ENCODE results near the gene BPIFB3. TPM values are rescaled to one million over a fixed set of nuclear protein-coding genes. Genes with fewer than 3 reads are reported as not detected.

The BPIFB3 gene
- total RNA-seq, 2 donors from 2014 or later: not detected

DNA sequence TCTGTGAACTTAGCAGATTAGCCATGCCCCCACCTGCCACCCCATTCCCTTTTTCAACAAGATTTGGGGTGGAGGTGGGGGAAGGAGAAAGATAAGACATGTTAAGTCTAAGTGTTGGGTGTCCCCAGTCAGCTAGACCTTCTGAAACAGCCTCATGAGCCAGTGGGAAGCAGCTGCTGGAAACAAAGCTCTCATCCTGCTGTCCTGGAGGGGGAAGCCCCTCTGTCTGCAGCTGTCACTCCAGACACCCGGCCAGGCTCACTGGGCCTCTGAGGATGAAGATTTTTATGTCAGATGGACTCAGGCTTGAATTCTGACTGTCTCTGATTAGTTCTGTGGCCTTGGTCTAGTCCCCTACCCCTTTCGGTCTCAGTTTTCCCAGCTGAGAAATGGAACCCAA is 1.1 kb downstream of the BPIFB3 start:
- H3K4me3 Mint-ChIP-seq: no peak overlapping the region
- ATAC-seq: no peak

DNA sequence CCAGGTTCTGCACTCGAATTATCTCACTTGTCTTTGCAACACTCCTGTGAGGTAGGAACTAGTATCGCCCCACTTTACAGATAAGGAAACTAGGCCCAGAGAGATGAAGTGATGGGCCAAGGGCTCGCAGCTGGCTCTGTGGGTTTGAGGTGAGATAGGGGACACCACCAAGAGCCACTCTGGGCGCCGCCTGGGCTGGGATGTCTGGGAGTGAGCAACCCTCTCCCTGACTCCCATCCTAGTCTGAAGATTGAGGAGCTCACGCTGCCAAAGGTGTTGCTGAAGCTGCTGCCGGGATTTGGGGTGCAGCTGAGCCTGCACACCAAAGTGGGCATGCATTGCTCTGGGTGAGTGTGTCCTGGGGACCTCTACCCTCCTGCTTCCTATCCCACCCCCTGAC is 5.4 kb downstream of the BPIFB3 start:
- no peak for DNase-seq (ENCODE audit: low spot score)
- no peak overlapping the region for H3K27ac Mint-ChIP-seq
- H3K9me3 Mint-ChIP-seq: no peaks in the 10 kb centered on the region
- H3K36me3 Mint-ChIP-seq: no peaks in the 10 kb centered on the region
- H3K27me3 Mint-ChIP-seq: no peaks in the 10 kb centered on the region
- H3K4me3 Mint-ChIP-seq: no peak overlapping the region
- H3K4me1 Mint-ChIP-seq (ENCODE audit: low read depth in 2 of 2): peaks cover 0 to 3% of the 10 kb centered on the region in 2 donors
- no peak for ATAC-seq

More for the DNA sequence above, 1.1 kb downstream of the BPIFB3 start:
- DNase-seq (ENCODE audit: low spot score): no peak
- Mint-ChIP-seq H3K36me3 (no peaks in the 10 kb centered on the region), H3K4me1 (ENCODE audit: low read depth in 2 of 2) (peaks cover 0 to 7% of the 10 kb centered on the region in 2 donors), H3K9me3 (no peaks in the 10 kb centered on the region), H3K27me3 (no peaks in the 10 kb centered on the region), H3K27ac (no peak overlapping the region)

DNA sequence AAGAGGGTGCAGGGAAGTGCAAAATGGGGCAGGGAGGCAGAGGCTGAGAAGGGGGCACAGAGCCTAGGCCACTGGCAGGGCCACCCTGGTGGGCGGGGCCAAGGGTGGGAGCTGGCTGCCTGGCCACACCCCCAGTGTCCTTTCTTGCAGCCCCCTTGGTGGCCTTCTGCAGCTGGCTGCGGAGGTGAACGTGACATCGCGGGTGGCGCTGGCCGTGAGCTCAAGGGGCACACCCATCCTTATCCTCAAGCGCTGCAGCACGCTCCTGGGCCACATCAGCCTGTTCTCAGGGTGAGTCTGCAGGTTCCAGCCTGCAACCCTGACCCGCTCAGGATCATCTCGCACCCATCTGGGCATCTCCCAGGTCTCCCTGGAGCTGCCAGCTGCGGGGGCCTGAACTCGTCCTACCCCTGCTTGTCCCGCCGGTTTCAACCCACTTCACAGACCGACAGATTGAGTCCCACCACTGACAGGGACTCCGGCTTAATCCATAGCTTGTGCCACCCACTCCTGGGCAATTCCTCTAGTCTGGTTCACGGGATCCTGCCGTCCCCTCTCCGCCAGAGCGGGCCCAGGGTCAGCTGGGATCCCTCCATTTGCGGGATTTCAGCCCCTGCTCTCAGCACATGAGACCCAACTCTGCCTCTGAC is 6.2 kb downstream of the BPIFB3 start:
- no peak overlapping the region for H3K4me3 Mint-ChIP-seq
- no peaks in the 10 kb centered on the region for H3K9me3 Mint-ChIP-seq
- no peaks in the 10 kb centered on the region for H3K4me1 Mint-ChIP-seq (ENCODE audit: low read depth in 2 of 2)
- no peak overlapping the region for H3K27ac Mint-ChIP-seq
- no peaks in the 10 kb centered on the region for H3K36me3 Mint-ChIP-seq
- DNase-seq (ENCODE audit: low spot score): no peak
- no peak for ATAC-seq
- no peaks in the 10 kb centered on the region for H3K27me3 Mint-ChIP-seq

GRCh38 chr20:33061658-33062028 is 7.9 kb downstream of the BPIFB3 start:
- Mint-ChIP-seq H3K36me3 (no peaks in the 10 kb centered on the region), H3K27me3 (no peaks in the 10 kb centered on the region), H3K4me3 (no peak overlapping the region), H3K27ac (no peak overlapping the region), H3K9me3 (no peaks in the 10 kb centered on the region), H3K4me1 (ENCODE audit: low read depth in 2 of 2) (no peaks in the 10 kb centered on the region)
- DNase-seq (ENCODE audit: low spot score) (no peak), ATAC-seq (peak in 1 of 2 donors; percentile 10)

DNA sequence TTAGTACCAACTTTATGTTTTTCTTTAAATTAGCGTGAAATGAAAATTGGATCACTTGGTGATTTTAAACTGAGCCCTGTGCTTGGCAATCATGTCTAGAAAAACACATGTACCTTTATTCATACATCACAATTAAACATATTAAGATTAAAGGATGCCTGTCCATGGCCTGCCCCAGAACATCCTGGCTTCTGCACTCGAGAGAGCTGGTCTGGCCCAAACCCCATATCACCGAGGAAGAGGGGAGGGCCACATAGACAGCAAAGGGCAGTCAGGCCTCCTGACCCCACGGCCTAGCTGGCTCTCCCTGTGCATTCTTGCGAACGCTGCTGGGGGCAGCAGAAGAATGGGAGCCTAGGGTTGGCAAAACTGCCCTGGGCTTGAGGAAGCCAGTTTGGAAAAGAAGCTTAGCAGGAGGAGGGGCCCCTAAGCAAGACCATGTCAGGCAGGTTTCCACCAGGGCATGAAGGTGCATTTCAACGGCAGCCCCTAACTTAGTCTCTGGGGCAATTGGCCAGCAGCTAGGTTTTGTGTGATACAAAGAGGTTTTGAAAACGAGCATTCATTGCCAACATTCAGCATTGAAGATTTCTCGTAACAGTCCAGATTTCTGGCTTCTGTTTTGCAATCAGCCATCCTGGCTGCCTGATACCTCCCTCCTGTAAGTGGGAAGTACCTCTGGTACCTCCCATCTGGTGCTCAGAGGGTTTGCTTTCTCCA is 8.6 kb downstream of the BPIFB3 start:
- DNase-seq (ENCODE audit: low spot score) (no peak), ATAC-seq (no peak)
- H3K4me1 Mint-ChIP-seq (ENCODE audit: low read depth in 2 of 2): no peaks in the 10 kb centered on the region

DNA sequence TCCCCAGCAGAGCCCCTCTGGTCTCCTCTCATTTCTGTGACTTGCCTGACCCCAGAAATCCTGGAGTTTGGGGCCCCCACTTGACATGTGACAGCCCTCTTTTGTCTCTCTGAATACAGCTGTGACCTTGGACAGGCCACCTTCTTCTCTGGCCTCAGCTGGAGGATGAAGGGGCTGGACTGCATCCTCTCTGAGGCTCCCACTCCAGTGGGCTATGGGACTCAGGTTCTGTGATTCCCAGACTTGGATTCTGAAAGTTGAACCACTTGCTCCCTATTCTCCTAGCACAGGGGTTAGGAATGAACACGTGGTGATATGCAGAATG is 9.1 kb downstream of the BPIFB3 start:
- H3K27ac Mint-ChIP-seq: no peak overlapping the region
- H3K4me3 Mint-ChIP-seq: no peak overlapping the region
- DNase-seq (ENCODE audit: low spot score) (no peak), ATAC-seq (no peak)
- H3K27me3 Mint-ChIP-seq: no peaks in the 10 kb centered on the region
- no peaks in the 10 kb centered on the region for H3K36me3 Mint-ChIP-seq
- H3K4me1 Mint-ChIP-seq (ENCODE audit: low read depth in 2 of 2): no peaks in the 10 kb centered on the region
- H3K9me3 Mint-ChIP-seq: no peaks in the 10 kb centered on the region

More for the DNA sequence above, 8.6 kb downstream of the BPIFB3 start:
- Mint-ChIP-seq H3K9me3 (no peaks in the 10 kb centered on the region), H3K36me3 (no peaks in the 10 kb centered on the region), H3K27ac (no peak overlapping the region), H3K27me3 (no peaks in the 10 kb centered on the region), H3K4me3 (no peak overlapping the region)

- H3K9me3 Mint-ChIP-seq: no peaks in the 10 kb centered on the region
Measured at GRCh38 chr20:33063271-33063670, 9.6 kb downstream of the BPIFB3 start.

GRCh38 chr20:33064572-33065287 is 11.0 kb downstream of the BPIFB3 start:
- no peaks in the 10 kb centered on the region for H3K9me3 Mint-ChIP-seq
- H3K27ac Mint-ChIP-seq: no peak overlapping the region
- H3K27me3 Mint-ChIP-seq: no peaks in the 10 kb centered on the region
- no peak overlapping the region for H3K4me3 Mint-ChIP-seq
- H3K36me3 Mint-ChIP-seq: no peaks in the 10 kb centered on the region
- no peak for ATAC-seq
- no peak for DNase-seq (ENCODE audit: low spot score)
- no peaks in the 10 kb centered on the region for H3K4me1 Mint-ChIP-seq (ENCODE audit: low read depth in 2 of 2)

More at GRCh38 chr20:33063271-33063670, 9.6 kb downstream of the BPIFB3 start:
- Mint-ChIP-seq H3K27me3 (no peaks in the 10 kb centered on the region), H3K36me3 (no peaks in the 10 kb centered on the region), H3K4me1 (ENCODE audit: low read depth in 2 of 2) (no peaks in the 10 kb centered on the region), H3K4me3 (no peak overlapping the region), H3K27ac (no peak overlapping the region)
- DNase-seq (ENCODE audit: low spot score): no peak
- no peak for ATAC-seq

- no peaks in the 10 kb centered on the region for H3K9me3 Mint-ChIP-seq
- H3K4me1 Mint-ChIP-seq (ENCODE audit: low read depth in 2 of 2): no peaks in the 10 kb centered on the region
- peaks cover 0 to under 1% of the 10 kb centered on the region in 2 donors for H3K27me3 Mint-ChIP-seq
- no peak for ATAC-seq
- no peak overlapping the region for H3K27ac Mint-ChIP-seq
- no peak for DNase-seq (ENCODE audit: low spot score)
- no peak overlapping the region for H3K4me3 Mint-ChIP-seq
- no peaks in the 10 kb centered on the region for H3K36me3 Mint-ChIP-seq
Measured at GRCh38 chr20:33065785-33066184, 12.1 kb downstream of the BPIFB3 start.

DNA sequence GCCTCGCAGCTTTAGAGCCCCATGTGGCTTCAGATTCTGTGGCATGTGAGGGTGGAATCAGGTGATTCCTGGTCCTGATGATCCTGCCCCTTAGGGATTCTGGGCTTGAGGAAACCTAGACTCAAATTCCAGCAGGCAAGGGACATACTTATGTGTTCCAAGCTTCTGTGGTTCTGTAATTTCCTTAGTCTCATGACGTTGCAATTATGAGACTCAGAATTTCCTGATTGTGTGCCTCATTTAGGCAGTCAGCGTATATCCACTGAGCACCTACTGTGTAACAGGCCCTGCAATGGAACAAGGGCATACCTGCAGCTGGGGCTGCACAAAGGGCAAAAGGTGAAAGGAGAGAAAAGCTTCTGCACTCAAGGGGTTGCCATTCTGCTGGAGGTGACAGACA is 14.1 kb downstream of the BPIFB3 start:
- H3K4me3 Mint-ChIP-seq: no peak overlapping the region
- H3K36me3 Mint-ChIP-seq: no peaks in the 10 kb centered on the region
- ATAC-seq (no peak), DNase-seq (ENCODE audit: low spot score) (no peak)
- H3K4me1 Mint-ChIP-seq (ENCODE audit: low read depth in 2 of 2): no peaks in the 10 kb centered on the region
- peaks cover 0 to 2% of the 10 kb centered on the region in 2 donors for H3K27me3 Mint-ChIP-seq
- no peak overlapping the region for H3K27ac Mint-ChIP-seq
- no peaks in the 10 kb centered on the region for H3K9me3 Mint-ChIP-seq

DNA sequence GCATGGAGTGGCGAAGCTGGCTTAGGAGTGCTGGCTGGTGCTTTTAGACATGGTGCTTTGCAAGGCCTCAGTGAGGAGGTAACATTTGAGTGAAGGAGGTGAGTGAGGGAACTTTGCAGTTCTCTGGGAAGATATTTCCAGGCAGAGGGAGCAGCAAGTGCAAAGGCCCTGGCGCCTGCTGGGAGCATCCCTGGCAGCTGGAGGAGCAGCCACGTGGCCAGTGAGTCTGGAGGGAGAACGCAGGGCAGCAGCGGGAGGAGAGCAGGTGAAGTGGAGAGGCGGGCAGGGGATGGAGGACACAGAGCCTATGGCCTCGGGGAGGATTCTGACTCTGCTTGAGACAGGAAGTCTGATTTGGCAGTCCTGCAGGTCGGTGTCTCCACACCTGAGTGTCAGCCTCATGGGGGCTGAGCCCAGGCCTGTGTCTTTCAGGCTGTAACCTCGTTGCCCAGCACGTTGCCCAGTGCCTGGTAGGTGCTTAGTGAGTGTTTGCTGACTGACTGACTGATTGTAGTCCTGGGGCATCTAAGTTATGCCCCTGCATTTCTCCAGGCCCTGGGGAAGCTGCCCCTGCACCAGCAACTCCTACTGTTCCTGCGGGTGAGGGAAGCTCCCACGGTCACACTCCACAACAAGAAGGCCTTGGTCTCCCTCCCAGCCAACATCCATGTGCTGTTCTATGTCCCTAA is 14.7 kb downstream of the BPIFB3 start:
- Mint-ChIP-seq H3K27ac (no peak overlapping the region), H3K27me3 (peaks cover 0 to 2% of the 10 kb centered on the region in 2 donors)

DNA sequence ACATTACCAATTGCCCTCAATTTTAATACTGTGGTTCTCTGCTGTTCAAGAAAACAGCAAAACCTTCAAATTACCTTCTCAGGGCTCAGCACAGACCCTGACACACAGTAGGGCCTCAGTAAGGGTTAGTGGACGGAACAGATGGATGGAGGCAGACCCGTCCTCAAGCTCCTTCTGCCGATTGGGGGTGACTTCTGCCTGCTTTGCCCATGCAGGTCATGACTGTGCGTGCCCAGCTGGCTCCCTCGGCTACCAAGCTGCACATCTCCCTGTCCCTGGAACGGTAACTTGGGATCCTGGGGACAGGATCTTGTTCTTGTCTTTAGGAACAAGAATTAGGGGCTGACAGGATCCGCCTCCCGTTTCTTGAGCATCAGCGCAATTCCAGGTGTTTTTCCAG is 16.0 kb downstream of the BPIFB3 start:
- Mint-ChIP-seq H3K27ac (no peak overlapping the region), H3K4me3 (no peak overlapping the region), H3K9me3 (no peaks in the 10 kb centered on the region), H3K27me3 (peaks cover 1 to 2% of the 10 kb centered on the region in 2 donors), H3K4me1 (ENCODE audit: low read depth in 2 of 2) (no peaks in the 10 kb centered on the region), H3K36me3 (no peaks in the 10 kb centered on the region)
- ATAC-seq: no peak
- no peak for DNase-seq (ENCODE audit: low spot score)

More for the DNA sequence above, 14.7 kb downstream of the BPIFB3 start:
- no peaks in the 10 kb centered on the region for H3K4me1 Mint-ChIP-seq (ENCODE audit: low read depth in 2 of 2)
- no peak overlapping the region for H3K4me3 Mint-ChIP-seq
- ATAC-seq (no peak), DNase-seq (ENCODE audit: low spot score) (no peak)
- H3K9me3 Mint-ChIP-seq: no peaks in the 10 kb centered on the region
- H3K36me3 Mint-ChIP-seq: no peaks in the 10 kb centered on the region

DNA sequence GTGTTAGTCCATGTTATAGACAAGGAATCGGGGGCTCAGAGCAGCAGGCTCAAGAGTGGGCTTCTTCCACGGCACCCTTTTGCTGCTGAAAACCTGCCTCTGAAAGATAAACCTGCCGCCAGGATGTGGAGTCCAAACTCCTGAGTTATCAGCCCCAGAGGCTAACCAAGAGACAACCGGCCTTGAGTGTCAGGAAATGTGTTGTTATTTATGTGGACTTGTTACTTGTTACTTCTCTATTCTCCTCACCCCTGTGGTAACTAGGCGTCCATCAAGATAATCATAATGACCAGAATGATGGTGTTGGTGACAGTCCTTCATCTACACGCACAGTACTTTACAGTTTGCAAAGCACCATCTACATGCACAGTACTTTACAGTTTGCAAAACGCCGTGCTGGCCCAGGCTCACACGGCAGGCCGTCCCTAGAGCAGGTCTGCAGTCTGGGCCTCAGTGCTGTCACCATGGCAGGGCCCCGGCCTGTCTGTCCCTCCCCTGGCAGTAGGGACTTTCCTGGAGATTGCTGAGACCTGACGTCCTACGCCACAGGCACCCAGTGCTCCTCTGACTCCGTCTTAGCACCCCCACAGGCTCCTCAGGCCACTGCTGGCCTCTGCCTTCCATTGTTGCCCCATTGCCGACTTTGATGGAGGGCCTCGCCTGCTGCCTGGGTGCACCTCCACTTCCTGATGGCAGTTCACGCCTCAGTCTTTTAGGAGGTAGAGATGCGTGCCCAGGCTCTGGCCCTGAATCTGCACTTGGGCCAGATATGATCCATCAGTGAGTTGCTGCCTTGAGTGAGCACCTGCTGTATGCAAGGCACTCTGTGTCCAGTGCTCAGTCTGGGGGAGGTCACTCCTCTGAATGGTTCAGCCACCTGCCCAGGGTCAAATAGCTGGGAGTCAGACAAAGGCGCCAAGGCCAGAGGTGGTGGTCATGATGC is 16.7 kb downstream of the BPIFB3 start:
- no peak for DNase-seq (ENCODE audit: low spot score)
- Mint-ChIP-seq H3K36me3 (no peaks in the 10 kb centered on the region), H3K27ac (no peak overlapping the region)

More for the DNA sequence above, 16.7 kb downstream of the BPIFB3 start:
- Mint-ChIP-seq H3K9me3 (no peaks in the 10 kb centered on the region), H3K4me1 (ENCODE audit: low read depth in 2 of 2) (no peaks in the 10 kb centered on the region), H3K4me3 (no peak overlapping the region), H3K27me3 (peaks cover 5 to 8% of the 10 kb centered on the region in 2 donors)
- ATAC-seq: no peak
